A549 (cell line): ENCODE data around the gene MECR. TPM values are rescaled to one million over a fixed set of nuclear protein-coding genes. Genes with fewer than 3 reads are reported as not detected.

Source experiments
- ATAC-seq, 2 experiments: fragments of 200-7000 bp in 1 of 2; fragments of >200 bp in 1 of 2; cut with Nextera tagmentation in 1 of 2; cut with Tn5 transposase in 1 of 2; 3 replicates each; pipeline versions ENCODE4 v1.8.0 to v1.9.1; 2018 to 2020; ENCODE audit warnings: mild to moderate bottlenecking in 1 of 2, moderate library complexity in 1 of 2
- CTCF ChIA-PET: fragments of 300-600 bp; sonication (Branson Sonifier 250); formaldehyde crosslinking; extraction: SDS; loops from one replicate; lab custom pipeline; 2021; ENCODE audit warnings: antibody characterized with exemption, inconsistent platforms; lab: Yijun Ruan, JAX
- POLR2A ChIA-PET: fragments of 350-600 bp; formaldehyde crosslinking; extraction: SDS; loops from one replicate; lab custom pipeline; 2021; ENCODE audit warnings: antibody characterized with exemption, inconsistent platforms; lab: Yijun Ruan, JAX
- DNase-seq, 2 experiments: peaks; one replicate each; pipeline versions ENCODE4 v3.0.0 to v3.0.0-alpha.2; 2011 to 2016; ENCODE audit warnings: low read depth in 1 of 2, low spot score in 1 of 2
- FAIRE-seq: peaks from 2 replicates; lab custom pipeline; 2011; peaks lifted over from hg19 to GRCh38; lab: Jason Lieb, UNC
- H3K27ac ChIP-seq, 2 experiments: fragments of >200 bp; sonication (Bioruptor Twin); formaldehyde crosslinking; 3 replicates each; pipeline ENCODE4 v1.5.1; 2016 to 2017
- H3K4me1 ChIP-seq: fragments of >200 bp; sonication (Bioruptor Twin); formaldehyde crosslinking; 3 replicates; pipeline ENCODE4 v1.6.1; 2016
- H3K4me2 ChIP-seq: fragments of >200 bp; sonication (Bioruptor Twin); formaldehyde crosslinking; 3 replicates; pipeline ENCODE4 v1.6.1; 2016
- H3K4me3 ChIP-seq: fragments of >200 bp; sonication (Bioruptor Twin); formaldehyde crosslinking; 3 replicates; pipeline ENCODE4 v1.5.1; 2016
- H3K9me3 ChIP-seq: fragments of >200 bp; sonication (Bioruptor Twin); formaldehyde crosslinking; 3 replicates; pipeline ENCODE4 v1.6.1; 2016
- ATOH8 ChIP-seq: fragments of 250-450 bp; sonication (Bioruptor Pico); IDR thresholded peaks from 2 replicates; pipeline ENCODE4 v1.5.0; 2020; ENCODE audit warnings: low read depth, mild to moderate bottlenecking, moderate library complexity
- CEBPB ChIP-seq, 2 experiments: fragments of >200 bp in 1 of 2; sonication (Bioruptor Twin) in 1 of 2; formaldehyde crosslinking in 1 of 2; IDR thresholded peaks; 2 replicates each; pipeline ENCODE4 v1.6.1; 2012 to 2016
- EHMT2 ChIP-seq: fragments of 200-600 bp; sonication (generic); IDR thresholded peaks from 2 replicates; pipeline ENCODE4 v1.6.1; 2016; ENCODE audit warnings: antibody characterized with exemption, low read depth, mild to moderate bottlenecking, moderate library complexity
- FOSB ChIP-seq: fragments of 250-450 bp; sonication (Bioruptor Pico); IDR thresholded peaks from 2 replicates; pipeline ENCODE4 v1.5.0; 2020; ENCODE audit warnings: mild to moderate bottlenecking, moderate library complexity
- FOXS1 ChIP-seq: fragments of 250-450 bp; sonication (Bioruptor Pico); IDR thresholded peaks from 2 replicates; pipeline ENCODE4 v1.5.0; 2020; ENCODE audit warnings: mild to moderate bottlenecking, moderate library complexity
- HOXA7 ChIP-seq: fragments of 250-450 bp; sonication (Bioruptor Pico); IDR thresholded peaks from 2 replicates; pipeline ENCODE4 v1.5.0; 2020; ENCODE audit warnings: mild to moderate bottlenecking, moderate library complexity
- HOXB13 ChIP-seq: fragments of 250-450 bp; sonication (Bioruptor Pico); IDR thresholded peaks from 2 replicates; pipeline ENCODE4 v1.5.0; 2020; ENCODE audit warnings: low read depth, mild to moderate bottlenecking, moderate library complexity
- POLR2A ChIP-seq: IDR thresholded peaks from 2 replicates; pipeline ENCODE4 v1.6.1; 2012; ENCODE audit warnings: mild to moderate bottlenecking, low read length
- POLR2AphosphoS2 ChIP-seq: conservative IDR thresholded peaks from 2 replicates; pipeline ENCODE4 v1.6.1; 2012; ENCODE audit warnings: low read length, improper control_type of control experiment, inconsistent platforms
- RARB ChIP-seq: fragments of 250-450 bp; sonication (Bioruptor Pico); IDR thresholded peaks from 2 replicates; pipeline ENCODE4 v1.8.0; 2021; ENCODE audit warnings: mild to moderate bottlenecking, moderate library complexity
- SMC3 ChIP-seq: fragments of >200 bp; sonication (Bioruptor Twin); formaldehyde crosslinking; IDR thresholded peaks from 3 replicates; pipeline ENCODE4 v1.6.1; 2018; ENCODE audit warnings: inconsistent platforms
- USF2 ChIP-seq: fragments of 450-650 bp; IDR thresholded peaks from 2 replicates; pipeline ENCODE4 v1.6.1; 2014; ENCODE audit warnings: antibody characterized with exemption
- ZNF302 ChIP-seq: fragments of 250-450 bp; sonication (Bioruptor Pico); IDR thresholded peaks from 2 replicates; pipeline ENCODE4 v1.9.0; 2021; ENCODE audit warnings: inconsistent platforms, mild to moderate bottlenecking, moderate library complexity
- WGBS: methylation state at CpG from one replicate; pipeline ENCODE4 v1.1.6; 2017; ENCODE audit errors: missing lambda C conversion rate; 5-methylcytosine and 5-hydroxymethylcytosine counted together
- polyA plus RNA-seq, 4 experiments: library from polyadenylated mRNA; depleted of rRNA in 3 of 4; stranded (reverse); fragments of >200 nt; fragmentation: RNase III in 1 of 4; extraction: RNeasy Plus Mini Kit Qiagen cat#74134 plus additional on column Dnase treatment in 1 of 4; gene quantifications; 2 replicates in 3 of 4; 3 replicates in 1 of 4; pipeline ENCODE4 v1.2.3, GENCODE V29; 2011 to 2017
- TF ChIP-seq, protein P1 (sequence below): fragments of >200 bp; sonication (Bioruptor Twin); formaldehyde crosslinking; IDR thresholded peaks from 3 replicates; pipeline ENCODE4 v1.6.1; 2016
- TF ChIP-seq, protein P2 (sequence below): fragments of 200-600 bp; sonication (generic); IDR thresholded peaks from 2 replicates; pipeline ENCODE4 v1.6.1; 2016; ENCODE audit warnings: antibody characterized with exemption, mild to moderate bottlenecking, moderate library complexity
- TF ChIP-seq, protein P3 (sequence below): fragments of 250-450 bp; sonication (Bioruptor Pico); IDR thresholded peaks from 2 replicates; pipeline ENCODE4 v1.5.0; 2021; ENCODE audit warnings: mild to moderate bottlenecking, moderate library complexity, borderline replicate concordance

The MECR gene
- polyA plus RNA-seq, 2 of the 4 experiments (the other 2 are of a cell fraction) = 14.2 to 21.4 TPM

- Histone ChIP-seq H3K9me3 (no peaks in the 10 kb centered on the region), H3K27ac (no peak overlapping the region), H3K4me1 (no peaks in the 10 kb centered on the region; the same call in 2 of the 3 replicates), H3K4me3 (no peak overlapping the region), H3K4me2 (no peak overlapping the region)
- ChIA-PET POLR2A (no interaction called here), CTCF (no interaction called here)
- WGBS = 97% methylated on average over 5 of the region's 5 CpGs
- DNase-seq (no peak), ATAC-seq (no peak), FAIRE-seq (no peak)
- TF ChIP-seq EHMT2 (no peak), HOXB13 (CRISPR knock-in tag) (no peak), CEBPB (IDR thresholded peaks at IDR 0.05) (no peak), SMC3 (no peak), POLR2A (no peak), POLR2AphosphoS2 (no peak), USF2 (no peak)
- TF ChIP-seq, protein P1, sequence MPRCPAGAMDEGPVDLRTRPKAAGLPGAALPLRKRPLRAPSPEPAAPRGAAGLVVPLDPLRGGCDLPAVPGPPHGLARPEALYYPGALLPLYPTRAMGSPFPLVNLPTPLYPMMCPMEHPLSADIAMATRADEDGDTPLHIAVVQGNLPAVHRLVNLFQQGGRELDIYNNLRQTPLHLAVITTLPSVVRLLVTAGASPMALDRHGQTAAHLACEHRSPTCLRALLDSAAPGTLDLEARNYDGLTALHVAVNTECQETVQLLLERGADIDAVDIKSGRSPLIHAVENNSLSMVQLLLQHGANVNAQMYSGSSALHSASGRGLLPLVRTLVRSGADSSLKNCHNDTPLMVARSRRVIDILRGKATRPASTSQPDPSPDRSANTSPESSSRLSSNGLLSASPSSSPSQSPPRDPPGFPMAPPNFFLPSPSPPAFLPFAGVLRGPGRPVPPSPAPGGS = no peak
Measured at GRCh38 chr1:29224356-29224837, 6.3 kb downstream of the MECR start.

DNA sequence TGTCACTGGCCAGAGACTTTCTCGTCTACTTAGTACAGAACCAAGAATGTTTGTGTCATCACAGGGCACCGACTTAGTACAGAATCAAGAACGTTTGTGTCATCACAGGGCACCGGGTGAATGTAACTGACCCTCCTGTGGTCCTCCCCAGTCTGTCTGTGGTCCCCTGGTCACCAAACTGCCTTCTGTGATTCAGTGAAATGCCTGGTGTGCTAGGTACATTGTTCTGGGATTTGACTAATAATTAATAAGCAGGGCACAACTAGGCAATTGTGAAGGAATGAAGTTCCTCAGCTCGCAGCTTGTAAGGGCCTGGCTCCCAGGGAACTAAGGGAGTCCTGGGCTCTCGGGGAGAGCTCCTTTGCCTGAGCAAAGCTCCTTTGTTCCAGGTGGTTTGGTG, 7.2 kb downstream of the MECR start:
- H3K27ac ChIP-seq = no peak overlapping the region
- WGBS = 82% methylated on average over 6 of the region's 6 CpGs

More for the DNA sequence above, 7.2 kb downstream of the MECR start:
- no peak for DNase-seq
- POLR2A ChIA-PET = no interaction called here
- Histone ChIP-seq H3K4me3 (no peak overlapping the region), H3K4me2 (no peak overlapping the region), H3K9me3 (no peaks in the 10 kb centered on the region), H3K4me1 (no peaks in the 10 kb centered on the region)
- no peak for FAIRE-seq
- ATAC-seq = no peak
- CTCF ChIA-PET = no interaction called here
- TF ChIP-seq FOSB (no peak), ATOH8 (CRISPR knock-in tag) (no peak), HOXA7 (no peak), ZNF302 (CRISPR knock-in tag) (no peak), FOXS1 (no peak), RARB (no peak)
- TF ChIP-seq, protein P2, sequence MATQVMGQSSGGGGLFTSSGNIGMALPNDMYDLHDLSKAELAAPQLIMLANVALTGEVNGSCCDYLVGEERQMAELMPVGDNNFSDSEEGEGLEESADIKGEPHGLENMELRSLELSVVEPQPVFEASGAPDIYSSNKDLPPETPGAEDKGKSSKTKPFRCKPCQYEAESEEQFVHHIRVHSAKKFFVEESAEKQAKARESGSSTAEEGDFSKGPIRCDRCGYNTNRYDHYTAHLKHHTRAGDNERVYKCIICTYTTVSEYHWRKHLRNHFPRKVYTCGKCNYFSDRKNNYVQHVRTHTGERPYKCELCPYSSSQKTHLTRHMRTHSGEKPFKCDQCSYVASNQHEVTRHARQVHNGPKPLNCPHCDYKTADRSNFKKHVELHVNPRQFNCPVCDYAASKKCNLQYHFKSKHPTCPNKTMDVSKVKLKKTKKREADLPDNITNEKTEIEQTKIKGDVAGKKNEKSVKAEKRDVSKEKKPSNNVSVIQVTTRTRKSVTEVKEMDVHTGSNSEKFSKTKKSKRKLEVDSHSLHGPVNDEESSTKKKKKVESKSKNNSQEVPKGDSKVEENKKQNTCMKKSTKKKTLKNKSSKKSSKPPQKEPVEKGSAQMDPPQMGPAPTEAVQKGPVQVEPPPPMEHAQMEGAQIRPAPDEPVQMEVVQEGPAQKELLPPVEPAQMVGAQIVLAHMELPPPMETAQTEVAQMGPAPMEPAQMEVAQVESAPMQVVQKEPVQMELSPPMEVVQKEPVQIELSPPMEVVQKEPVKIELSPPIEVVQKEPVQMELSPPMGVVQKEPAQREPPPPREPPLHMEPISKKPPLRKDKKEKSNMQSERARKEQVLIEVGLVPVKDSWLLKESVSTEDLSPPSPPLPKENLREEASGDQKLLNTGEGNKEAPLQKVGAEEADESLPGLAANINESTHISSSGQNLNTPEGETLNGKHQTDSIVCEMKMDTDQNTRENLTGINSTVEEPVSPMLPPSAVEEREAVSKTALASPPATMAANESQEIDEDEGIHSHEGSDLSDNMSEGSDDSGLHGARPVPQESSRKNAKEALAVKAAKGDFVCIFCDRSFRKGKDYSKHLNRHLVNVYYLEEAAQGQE = no peak
- TF ChIP-seq, protein P3, sequence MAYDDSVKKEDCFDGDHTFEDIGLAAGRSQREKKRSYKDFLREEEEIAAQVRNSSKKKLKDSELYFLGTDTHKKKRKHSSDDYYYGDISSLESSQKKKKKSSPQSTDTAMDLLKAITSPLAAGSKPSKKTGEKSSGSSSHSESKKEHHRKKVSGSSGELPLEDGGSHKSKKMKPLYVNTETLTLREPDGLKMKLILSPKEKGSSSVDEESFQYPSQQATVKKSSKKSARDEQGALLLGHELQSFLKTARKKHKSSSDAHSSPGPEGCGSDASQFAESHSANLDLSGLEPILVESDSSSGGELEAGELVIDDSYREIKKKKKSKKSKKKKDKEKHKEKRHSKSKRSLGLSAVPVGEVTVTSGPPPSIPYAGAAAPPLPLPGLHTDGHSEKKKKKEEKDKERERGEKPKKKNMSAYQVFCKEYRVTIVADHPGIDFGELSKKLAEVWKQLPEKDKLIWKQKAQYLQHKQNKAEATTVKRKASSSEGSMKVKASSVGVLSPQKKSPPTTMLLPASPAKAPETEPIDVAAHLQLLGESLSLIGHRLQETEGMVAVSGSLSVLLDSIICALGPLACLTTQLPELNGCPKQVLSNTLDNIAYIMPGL (CRISPR knock-in tag) = no peak
